CMK (cell line): ENCODE measurements around the gene GNAL.

Experiments
- DNase-seq: peaks from one replicate; pipeline ENCODE4 v3.0.0-alpha.2; 2010; ENCODE audit warnings: low read depth

GNAL gene

DNA sequence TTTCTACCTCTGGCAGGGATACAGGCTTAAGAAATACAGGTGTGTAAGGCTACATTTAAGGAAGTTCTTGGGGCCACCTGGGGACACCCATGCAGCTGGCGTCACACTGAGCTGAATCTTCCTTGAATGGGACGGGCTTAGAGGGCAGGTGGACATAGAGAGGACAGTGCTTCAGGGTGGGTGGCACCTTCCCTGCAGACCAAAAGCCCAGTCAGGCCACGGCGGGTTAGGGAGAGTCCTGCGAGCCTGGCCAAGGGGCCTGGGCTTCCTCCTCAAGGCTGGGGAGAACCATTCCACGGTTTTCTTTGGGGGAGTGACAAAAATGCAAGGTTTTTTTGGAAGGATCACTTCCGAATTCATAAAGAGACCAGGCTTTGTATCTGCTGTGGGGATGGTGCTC, 73.4 kb downstream of the GNAL start:
- DNase-seq, result no peak

DNA sequence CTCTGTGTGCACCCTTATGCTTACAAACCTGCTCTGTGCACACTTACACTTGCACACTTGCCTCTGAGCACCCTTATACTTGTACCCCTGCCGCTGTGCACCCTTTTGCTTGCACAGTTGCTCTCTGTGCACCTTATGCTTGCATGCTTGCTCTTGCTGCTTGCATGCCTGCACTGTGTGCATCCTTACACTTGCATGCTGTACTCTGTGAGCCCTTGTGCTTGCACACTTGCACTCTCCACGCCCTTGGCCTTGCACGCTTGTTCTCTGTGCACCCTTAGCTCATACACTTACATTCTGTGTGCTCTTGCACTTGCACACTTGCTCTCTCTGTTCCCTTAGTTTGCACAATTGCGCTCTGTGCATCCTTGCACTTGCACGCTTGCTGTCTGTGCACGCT, 78.3 kb downstream of the GNAL start:
- no peak for DNase-seq

DNA sequence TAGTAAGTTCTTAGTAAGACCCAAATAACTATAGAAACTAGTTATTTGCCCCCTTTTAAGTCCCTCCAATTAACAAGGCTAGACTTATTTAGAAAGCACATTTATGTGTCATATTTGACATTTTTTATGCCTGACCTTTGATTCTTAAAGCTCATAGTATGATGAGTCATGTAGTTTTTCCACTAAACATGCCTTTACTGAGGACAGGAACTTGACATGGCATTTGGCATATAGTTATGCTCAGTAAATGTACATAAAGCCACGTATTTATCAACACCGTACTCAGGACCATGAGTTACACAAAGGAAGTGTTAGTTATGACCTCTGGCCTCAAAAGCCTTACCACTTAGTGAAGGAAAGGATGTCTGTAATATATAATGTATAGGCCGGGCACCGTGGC, 78.9 kb downstream of the GNAL start:
- no peak for DNase-seq

DNA sequence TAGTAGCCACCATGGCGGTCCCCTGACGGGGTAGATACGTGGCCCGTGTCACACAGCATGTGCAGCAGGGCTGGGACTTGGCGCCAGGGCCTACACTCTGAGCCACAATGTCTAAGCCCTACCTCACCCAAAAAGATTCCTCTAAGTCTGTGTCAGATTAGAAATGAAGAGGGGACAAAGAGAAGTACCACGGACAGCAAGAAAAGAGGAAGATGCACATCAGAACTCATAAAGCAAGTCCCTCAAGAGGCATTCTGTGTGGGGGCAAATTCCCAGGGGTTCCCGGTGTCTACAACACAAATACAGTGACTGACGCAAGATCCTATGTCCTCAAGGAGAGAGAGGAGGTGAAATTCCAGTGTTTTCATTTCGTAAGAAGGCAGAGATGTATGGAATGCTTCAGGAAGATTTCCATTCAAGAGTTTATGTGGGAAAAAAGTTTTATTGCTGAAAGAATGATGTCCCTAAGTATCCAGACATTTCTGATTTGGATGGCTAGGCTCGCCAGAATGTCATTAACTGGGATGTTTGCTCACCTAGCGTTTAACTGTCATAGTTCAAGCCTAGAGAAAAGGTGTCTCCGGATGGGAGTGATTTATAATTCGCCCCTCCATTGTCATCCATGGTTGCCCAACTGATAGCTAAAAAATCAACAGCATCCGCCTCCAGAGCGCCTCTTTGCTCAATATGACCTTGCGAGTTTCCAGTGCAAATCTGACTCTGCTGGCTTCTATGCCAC, 86.5 kb downstream of the GNAL start:
- no peak for DNase-seq

DNA sequence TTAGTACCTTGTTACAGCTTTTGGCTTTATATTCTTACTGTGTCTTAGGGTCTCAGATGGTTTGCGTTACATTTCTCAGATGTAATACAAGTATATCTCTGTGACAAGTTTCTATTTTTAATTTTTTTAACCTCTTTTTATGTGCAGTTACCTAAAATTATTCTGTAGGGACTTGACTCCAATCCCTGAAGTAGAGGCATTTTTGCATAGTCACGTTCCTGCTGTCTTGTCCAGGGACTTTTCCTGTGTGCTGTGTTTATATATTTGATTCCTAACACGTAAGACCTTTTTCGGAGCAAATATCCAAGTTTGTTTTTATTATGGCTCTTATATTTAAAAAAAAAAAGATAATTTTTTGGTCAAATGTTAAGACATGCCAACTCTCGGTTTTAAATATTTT, 91.0 kb downstream of the GNAL start:
- DNase-seq, result no peak

DNA sequence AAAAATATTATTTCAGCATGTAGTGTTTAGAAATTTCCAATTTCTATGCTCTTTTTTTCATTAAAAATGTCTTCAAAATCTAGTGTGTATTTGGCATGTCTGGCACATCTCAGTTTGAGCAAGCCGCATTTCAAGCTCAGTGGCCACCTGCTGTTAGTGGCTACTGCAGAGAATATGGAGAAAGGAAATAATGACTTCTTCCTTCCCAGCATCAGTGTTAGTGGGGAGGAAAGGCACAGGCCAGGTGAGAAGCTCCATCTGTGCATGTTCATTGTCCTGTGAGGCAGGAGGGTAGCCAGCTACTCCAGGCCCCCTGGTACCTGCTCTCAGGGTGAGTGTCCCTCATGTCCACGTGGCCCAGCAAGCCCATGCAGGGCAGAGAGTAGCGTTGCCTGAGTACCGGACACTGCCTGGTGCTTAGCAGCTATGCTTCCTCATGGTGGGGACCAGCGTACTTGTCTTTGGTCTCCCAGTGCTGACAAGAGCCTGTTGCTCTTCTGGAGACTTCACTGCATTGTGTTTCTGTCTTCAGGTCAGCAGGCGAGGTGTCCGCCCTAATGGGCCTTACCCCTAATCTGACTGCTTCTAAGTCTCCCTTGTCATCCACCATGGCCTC, 94.8 kb downstream of the GNAL start:
- DNase-seq, result no peak

DNA sequence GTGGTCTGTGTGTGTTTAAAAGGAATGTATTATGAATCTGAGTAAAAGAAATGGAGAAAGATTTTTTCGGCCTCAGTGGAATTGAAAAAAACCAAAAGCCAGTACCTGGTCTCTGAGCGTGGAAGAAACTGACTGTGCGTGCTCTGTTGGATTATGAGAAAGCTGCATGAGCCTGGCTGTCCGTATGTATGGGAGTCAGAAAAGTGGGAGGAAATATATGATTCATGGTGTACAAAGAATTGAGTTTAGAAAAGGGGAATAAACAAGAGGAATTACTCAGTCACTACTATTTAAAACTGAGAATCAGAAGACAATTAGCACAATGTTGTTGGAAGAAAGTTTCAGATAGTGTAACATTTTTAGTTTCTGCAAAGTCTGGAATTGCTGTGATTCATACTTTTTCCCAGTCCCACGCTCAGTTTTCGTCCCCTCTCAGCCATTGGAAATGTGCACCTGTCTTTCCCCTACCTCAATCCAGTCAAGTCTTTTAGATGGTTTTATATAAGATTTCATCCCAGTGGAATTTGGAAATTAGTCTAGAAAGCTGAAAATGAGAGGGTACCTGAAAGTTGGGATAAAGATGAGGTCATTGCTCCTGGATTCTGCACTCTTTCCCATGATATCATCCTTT, 95.7 kb downstream of the GNAL start:
- no peak for DNase-seq

DNA sequence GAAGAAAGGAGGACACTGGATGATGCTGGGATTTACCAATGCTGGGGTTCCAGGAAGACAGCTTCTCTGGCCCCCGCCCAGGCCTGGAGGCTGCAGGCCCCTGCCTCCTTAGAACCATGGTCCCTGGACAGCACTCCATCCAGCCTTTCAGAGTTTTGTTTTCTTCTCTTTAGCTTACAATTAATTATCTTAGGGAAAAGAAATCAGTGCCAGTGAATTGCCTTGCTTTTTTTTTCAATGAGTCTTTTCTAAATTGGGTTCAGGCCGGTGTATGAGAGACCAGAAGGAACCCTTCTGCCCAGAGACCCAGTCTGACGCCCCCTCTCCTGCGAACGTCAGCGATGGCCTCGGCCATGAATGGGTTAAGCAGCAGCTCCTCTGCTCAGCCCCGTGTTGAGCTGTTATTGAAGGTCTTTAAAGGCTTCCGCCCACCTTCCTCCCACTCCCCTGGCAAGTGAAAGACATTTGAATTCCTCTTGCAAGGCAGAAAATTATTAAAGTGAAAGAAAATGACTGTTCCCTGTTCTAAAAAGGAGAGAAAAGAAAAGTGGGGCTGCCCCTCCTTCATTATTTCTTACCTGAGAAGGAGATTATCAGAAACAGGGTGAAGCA, 96.5 kb downstream of the GNAL start:
- DNase-seq, result no peak

DNA sequence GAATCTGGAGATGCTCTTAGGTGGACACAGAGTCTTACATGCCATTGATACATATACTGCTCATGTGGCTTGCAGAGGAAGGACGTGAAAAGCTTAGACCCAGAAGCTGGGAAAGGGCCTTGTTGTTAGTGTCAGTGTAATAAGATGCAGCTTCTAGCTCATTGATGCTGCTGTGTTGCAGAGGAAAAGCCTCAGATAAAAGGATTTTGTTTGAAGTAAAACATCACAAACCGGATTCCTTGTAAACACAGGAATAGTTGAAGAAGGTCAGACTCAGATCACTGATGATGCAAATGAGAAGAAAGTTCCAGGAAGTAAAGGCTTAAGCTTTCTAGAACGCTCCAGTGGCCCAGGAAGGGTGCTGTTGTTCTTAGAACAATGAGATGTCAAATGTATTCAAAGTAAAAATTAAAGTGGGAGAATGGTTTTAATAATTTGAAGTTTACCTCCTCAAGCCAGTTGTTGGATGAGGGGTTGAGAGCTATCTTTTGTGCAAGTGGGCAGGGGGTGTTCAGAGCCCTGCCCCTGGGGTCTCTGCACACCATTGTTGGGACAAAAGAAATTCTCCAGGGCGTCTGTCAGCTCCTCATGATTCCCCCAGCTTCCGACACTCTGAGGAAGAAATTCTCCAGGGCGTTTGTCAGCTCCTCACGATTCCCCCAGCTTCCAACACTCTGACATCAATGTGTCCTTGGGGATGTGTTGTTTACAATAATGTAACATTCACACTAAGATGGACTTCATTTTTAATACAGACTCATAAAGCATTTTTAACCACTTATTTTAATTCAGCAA, 100.8 kb downstream of the GNAL start:
- DNase-seq, result no peak

DNA sequence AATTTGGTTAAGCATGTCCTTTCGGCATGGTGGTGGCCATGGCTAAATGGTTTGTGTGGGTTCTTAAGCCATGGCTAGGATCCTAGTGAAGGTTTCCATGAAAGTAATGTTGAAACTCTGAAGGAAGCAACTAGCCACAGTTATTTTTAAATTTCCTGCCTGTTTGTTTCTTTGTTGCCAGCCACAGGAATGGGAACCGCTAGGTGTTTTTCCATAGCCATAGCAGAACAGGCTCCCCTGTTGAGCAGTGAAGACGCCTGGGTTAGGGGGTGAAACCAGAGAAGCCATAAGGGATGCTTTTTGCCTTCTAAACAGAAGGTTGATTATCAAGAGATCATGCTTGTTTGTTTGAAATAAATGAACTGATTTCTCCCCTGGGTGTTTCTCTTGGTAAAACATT, 102.1 kb downstream of the GNAL start:
- DNase-seq, result no peak

DNA sequence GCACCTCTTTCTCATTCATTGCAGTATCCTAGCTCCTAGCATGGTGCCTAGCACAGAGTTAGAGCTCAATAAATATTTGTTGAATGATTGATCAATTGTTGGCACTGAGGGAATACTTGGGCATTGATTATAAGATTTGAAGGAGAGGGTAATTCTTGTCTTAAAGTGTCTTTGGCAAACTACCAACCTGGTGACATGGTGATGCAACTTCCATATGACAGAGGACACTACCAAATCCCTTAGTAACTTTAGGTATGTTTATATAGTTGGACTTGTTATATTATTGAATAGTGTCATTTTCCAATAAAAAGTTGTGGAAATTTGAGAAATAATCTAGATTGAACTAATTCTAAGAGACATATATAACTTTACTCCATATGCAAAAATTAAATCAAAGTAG, 103.6 kb downstream of the GNAL start:
- no peak for DNase-seq

DNA sequence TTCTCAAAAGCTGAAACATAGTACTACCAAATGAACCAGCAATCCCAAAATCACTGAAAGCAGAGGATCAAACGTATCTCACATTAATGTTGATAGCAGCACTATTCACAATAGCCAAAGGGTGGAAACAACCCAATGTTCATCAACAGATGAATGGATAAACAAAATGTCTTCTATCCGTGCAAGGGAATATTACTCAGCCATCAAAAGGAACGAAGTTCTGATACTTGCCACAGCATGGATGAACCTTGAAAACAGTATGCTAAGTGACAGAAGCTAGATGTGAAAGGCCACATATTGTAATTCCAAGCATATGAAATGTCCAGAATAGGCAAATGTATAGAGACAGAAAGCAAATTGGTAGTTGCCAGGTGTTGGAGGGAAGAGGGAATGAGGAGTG, 105.1 kb downstream of the GNAL start:
- DNase-seq, result no peak

DNA sequence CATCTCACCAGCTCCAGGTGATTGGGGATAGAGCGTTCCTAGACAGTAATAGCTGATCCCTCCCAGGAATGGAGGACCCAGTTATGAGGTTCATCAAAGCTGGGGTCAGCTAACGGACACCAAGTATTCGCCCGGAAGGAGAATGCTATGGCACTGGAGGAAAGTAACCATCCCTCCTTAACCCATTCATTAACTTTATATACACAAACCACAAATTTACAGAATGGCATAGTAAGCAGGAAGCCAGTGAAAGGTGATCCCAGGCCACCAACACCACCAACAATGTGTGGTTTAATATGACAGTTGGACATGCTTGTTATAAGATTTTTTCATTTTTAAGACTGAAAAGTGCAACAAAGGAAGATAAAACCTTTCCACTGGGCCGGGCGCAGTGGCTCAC, 106.9 kb downstream of the GNAL start:
- no peak for DNase-seq

DNA sequence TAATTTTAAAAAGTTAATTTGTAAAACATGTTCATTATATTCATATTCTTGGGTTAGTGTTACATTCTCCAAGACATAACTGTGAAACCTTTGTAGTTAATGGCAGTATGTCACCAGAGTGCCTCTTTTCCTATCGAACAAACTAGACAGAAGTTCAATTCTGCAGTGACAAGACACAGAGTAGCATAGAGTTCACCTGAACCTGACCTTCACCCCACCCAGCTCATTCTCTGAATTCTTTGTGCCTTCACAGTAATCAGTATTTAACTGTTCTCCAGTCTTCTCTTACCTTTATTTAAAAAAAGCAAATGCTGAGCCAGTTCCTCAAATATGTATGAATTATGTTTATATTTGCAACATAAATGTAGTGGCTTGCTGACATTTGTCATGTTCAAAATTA, 109.2 kb downstream of the GNAL start:
- no peak for DNase-seq

DNA sequence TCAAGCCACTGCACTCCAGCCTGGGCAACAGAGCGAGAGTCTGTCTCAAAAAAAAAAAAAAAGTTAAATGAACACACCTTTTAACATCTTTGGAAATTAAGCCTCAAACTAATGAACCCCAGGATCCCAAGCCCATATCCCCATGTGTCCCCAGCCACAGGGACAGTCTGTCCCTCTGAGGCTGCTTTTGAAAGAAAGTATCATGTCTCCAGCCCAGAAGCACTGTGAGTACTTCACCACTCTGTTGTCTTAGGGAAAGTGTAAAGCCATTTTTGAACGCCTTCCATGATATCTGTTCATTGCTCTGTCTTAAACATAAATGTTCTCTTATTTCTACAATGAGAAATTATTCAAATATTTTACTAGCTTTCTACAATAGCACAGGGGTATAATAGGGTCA, 110.0 kb downstream of the GNAL start:
- no peak for DNase-seq

DNA sequence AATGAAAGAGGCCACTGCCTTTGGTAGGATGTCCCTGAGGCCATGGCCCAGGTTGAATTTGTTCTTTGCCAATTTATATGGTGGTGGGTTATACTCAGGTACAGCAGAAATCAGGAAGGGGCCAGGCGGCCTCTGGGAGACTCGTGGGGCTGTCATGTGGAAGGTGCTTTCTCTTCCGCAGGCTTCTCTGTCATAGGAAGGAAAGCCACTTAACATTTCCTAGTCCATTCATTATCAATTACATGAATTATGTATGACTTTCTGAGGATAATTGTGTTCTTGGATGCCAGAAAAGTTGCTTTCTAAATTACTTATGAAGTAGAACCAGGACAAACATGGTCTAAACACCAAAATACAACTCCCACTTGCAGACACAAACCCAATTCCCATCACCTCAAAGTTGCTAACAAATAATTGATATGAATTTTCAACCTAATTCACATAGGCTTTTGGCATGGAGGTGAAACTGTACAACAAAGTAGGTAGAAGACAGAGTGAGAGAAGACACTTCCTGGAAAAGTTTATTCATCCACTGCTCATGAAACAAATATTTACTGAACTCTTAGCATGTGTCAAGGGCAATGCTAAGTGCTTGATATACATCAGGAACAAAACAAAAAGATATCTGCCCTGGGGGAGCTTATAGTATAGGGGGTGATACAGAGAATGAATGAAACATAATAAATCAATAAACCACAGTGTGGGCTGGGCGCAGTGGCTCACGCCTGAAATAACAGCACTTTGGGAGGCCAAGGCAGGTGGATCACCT, 111.7 kb downstream of the GNAL start:
- DNase-seq, result no peak

DNA sequence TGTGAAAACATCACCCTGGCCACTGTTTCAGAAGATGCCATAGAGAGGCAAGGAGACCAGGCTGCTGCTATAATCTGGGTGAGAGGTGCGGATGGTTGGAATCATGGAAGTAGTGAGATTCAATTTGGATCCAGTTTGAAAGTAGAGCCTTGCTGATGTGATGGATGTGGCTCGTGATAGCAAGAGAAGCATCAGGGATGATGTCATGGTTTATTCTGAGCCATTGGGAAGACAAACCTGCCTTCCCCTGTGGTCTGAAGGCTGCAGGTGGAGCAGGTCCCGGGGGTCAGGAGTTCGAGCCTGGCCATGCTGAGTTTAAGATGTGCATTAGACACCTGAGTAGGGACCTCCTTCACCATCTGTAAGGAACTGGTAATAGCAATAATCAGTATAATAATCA, 112.5 kb downstream of the GNAL start:
- DNase-seq, result no peak

DNA sequence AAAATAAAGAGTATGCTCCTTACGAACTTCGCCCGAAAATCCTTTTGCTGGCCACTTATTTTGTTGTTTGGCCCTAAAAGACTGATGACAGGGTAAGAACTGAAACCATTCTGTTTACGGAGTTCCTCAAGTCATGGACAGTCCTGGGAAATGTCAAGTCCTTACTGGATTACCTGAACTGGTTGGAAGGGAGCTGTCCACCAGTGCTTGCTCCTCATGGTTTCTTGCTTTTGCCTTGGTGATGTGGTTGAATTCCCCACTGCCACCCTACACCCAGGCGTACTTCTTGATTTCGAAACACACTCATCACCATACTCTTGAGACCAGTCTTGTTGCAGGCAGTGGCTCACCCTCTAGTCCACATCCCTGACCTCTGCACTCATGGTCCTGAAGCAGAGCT, 113.1 kb downstream of the GNAL start:
- no peak for DNase-seq

DNA sequence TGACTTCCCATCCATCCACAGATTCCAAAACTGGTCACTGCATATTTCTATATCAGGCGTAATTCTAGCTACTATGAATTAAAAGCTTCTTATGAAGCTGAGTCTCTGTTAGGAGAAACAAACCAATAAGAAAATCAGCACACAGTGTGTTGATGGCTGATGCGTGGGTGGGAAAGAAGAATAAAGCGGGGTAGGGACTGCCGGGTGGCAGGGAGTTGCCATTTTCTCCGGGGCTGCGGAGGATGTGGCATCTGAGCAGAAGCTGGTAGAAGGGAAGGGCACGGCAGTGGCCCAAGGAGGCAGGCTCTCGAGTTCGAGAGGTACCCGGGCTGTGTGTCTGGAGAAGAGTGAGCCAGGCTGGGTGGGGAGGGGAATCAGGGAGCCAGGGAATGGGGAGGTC, 113.5 kb downstream of the GNAL start:
- DNase-seq, result no peak

DNA sequence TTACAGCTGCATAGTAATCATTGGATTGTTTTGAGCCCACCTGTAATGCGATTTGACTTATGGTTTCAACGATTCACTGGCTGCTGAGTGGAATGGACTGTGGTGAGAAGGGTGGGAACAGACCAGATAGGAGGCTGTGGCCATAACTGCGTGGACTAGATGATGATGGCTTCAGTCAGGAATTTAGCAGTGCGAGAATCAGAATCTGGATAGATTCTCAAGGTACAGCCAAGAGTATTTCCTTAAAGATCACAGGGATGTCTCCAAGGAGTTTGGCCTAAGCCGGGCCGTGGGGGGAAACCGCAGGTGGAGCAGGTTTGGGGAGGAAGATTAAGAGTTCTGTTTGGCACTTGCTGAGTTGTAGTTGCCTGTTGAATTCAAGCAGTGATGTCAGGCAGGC, 118.2 kb downstream of the GNAL start:
- DNase-seq, result no peak

DNA sequence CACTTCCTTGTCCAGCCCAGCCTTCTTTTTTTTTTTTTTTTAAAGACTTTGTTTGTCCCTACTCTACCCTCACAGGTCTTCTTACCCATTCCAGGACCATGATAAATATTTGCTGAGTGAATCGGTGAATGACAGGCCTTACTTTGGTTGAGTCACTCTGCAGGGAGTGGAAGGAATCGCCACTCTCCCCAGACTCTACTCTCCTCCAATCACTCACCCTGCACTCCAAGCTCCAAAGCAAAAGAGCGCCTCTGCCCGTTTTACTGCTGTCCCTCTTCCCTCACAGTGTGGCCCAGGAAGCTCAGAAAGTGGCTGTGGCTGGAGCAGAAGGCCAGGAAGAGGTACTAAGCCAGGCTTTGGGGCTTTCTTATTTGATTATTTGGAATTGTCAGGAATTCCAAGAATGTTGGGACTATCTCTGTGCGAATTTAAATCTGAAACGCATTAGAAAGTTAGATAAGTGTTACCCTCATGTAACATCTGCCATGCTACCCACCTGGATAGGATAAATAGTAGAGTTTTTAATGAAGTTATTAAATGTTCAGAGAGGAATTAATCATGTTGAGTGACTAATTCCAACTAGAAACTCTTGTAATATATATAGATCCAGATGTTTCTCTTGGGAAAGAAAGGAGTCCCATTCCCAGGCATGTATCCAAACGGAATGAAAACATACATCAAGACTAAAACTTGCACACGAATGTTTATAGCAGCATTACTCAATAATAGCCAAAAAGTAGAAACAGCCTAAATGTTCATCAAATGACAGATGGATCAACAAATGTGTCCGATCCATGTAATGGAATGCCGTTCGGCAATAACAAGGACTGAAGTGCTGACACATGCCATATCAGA, 119.2 kb downstream of the GNAL start:
- no peak for DNase-seq
